Eye (tissue), 1 donor: Measurements from ENCODE around the gene SLC12A7.
A peak's percentile ranks its signal among the peaks of the same experiment; 100 is the strongest.
"Not testable (repeated sequence)": the region's sequence is repeated elsewhere in the genome, so short reads cannot be mapped to it uniquely, and the experiment has no call there.

Experiments
- DNase-seq: peaks from one replicate; pipeline ENCODE4 v3.0.0-alpha.2; 2015

The SLC12A7 gene

GRCh38 chr5:1003296-1003937 is 108.4 kb downstream of the SLC12A7 start:
- DNase-seq: peak; percentile 43

- DNase-seq: no peak
Observed at GRCh38 chr5:1002836-1003235, 109.0 kb downstream of the SLC12A7 start.

GRCh38 chr5:1002271-1002546 is 109.7 kb downstream of the SLC12A7 start:
- DNase-seq: no peak

- DNase-seq: no peak
Observed at GRCh38 chr5:1001406-1002270, 110.2 kb downstream of the SLC12A7 start.

GRCh38 chr5:1000831-1001230 is 111.0 kb downstream of the SLC12A7 start:
- not testable (repeated sequence) for DNase-seq
